Transverse colon (tissue), 4 donors: ENCODE data around the gene KAT2A. TPM values are rescaled to one million over a fixed set of nuclear protein-coding genes. Genes with fewer than 3 reads are reported as not detected.
A peak's percentile ranks its signal among the peaks of the same experiment; 100 is the strongest.

ENCODE experiments used
- DNase-seq: peaks from one replicate; pipeline ENCODE4 v3.0.0-alpha.2; 2019
- H3K27ac ChIP-seq, 4 donors: fragments of 200-600 bp; sonication (generic); 2 replicates each; pipeline ENCODE4 v1.5.1; 2016 to 2018; ENCODE audit warnings: inconsistent platforms in 4 of 4
- H3K27me3 ChIP-seq: fragments of 200-600 bp; sonication (generic); 2 replicates; pipeline ENCODE4 v1.5.1; 2017; ENCODE audit warnings: inconsistent platforms
- H3K36me3 ChIP-seq, 4 donors: fragments of 200-600 bp; sonication (generic); 2 replicates each; pipeline ENCODE4 v1.5.1; 2017 to 2019; ENCODE audit warnings: inconsistent platforms in 4 of 4
- H3K4me1 ChIP-seq, 4 donors: fragments of 200-600 bp; sonication (generic); 2 replicates each; pipeline ENCODE4 v1.5.1; 2017 to 2020; ENCODE audit warnings: inconsistent platforms in 4 of 4
- H3K4me3 ChIP-seq, 4 donors: fragments of 200-600 bp; sonication (generic); 1 replicate in 1 of 4; 2 replicates in 3 of 4; pipeline versions ENCODE4 v1.5.1 to v1.6.1; 2017 to 2019; ENCODE audit warnings: inconsistent platforms in 4 of 4
- H3K9me3 ChIP-seq, 2 donors: fragments of 200-600 bp; sonication (generic); 2 replicates each; pipeline ENCODE4 v1.5.1; 2017 to 2019; ENCODE audit warnings: inconsistent platforms in 2 of 2
- EP300 ChIP-seq: sonication (generic); formaldehyde crosslinking; IDR thresholded peaks from one replicate; pipeline ENCODE4 v1.6.1; 2017; ENCODE audit warnings: antibody characterized with exemption, low read depth
- POLR2A ChIP-seq: fragments of 450-650 bp; IDR thresholded peaks from one replicate; pipeline ENCODE4 v1.6.1; 2016; ENCODE audit warnings: antibody characterized with exemption, mild to moderate bottlenecking, moderate library complexity
- POLR2AphosphoS5 ChIP-seq, 3 donors: sonication (generic); formaldehyde crosslinking; IDR thresholded peaks; one replicate each; pipeline ENCODE4 v1.6.1; 2016; ENCODE audit warnings: antibody characterized with exemption in 3 of 3
- WGBS, 2 donors: methylation state at CpG; one replicate each; pipeline ENCODE4 v1.1.5; 2018; ENCODE audit warnings: low coverage in 1 of 2; 5-methylcytosine and 5-hydroxymethylcytosine counted together
- in situ Hi-C, 4 donors: fragments of 200-750 bp; cut with MboI; loops; one replicate each; pipeline versions ENCODE4 v1.15.0 to v1.15.1; 2017; ENCODE audit warnings: low sequenced_read_pairs in 3 of 4, low pct_ligation_motif_present in 1 of 4, low pct_unique_long_range_greater_than_20kb in 1 of 4
- intact Hi-C: fragments of 100-400 bp; cut with DNase I; formaldehyde crosslinking; loops from one replicate; pipeline ENCODE4 v1.15.1; 2023; ENCODE audit warnings: low total_unique reads
- total RNA-seq, 4 donors: library from RNA; depleted of rRNA; stranded (reverse); fragments of >200 nt; gene quantifications; one replicate each; pipeline ENCODE4 v1.1.0, GENCODE V29; 2016
- TF ChIP-seq, protein P1 (sequence below), 5 experiments: fragments of 200-600 bp in 3 of 5; fragments of 450-650 bp in 2 of 5; sonication (generic) in 3 of 5; IDR thresholded peaks; 1 replicate in 2 of 5; 2 replicates in 3 of 5; pipeline ENCODE4 v1.5.1; 2016 to 2017; ENCODE audit warnings: antibody characterized with exemption in 5 of 5, inconsistent platforms in 3 of 5, mild to moderate bottlenecking in 2 of 5, moderate library complexity in 1 of 5

The KAT2A gene
- total RNA-seq, 4 donors from 2014 or later = 16.9 to 154 (median 48.9) TPM

- in situ Hi-C loops (loop anchor here in 2 of 4 donors (5.0 to 10.0 kb wide), 2 partner anchors 92 to 149 kb away; partner anchors contain the start of genes CNP (in 2 of the 2) and NKIRAS2 (in 1 of the 2)), intact Hi-C loops (loop anchor here (5.0 kb wide), 1 partner anchor 87 kb away; no protein-coding TSS in a partner anchor)
- Histone ChIP-seq H3K9me3 (no peaks in the 10 kb centered on the region), H3K36me3 (no peaks in the 10 kb centered on the region), H3K27me3 (no peaks in the 10 kb centered on the region), H3K27ac (no peak overlapping the region), H3K4me3 (no peak overlapping the region), H3K4me1 (peaks cover 17 to 24% (median 18%) of the 10 kb centered on the region in 4 donors)
- no peak for DNase-seq
- TF ChIP-seq POLR2AphosphoS5 (IDR thresholded peaks at IDR 0.05) (no peak), POLR2A (no peak), EP300 (no peak)
- TF ChIP-seq, protein P1, sequence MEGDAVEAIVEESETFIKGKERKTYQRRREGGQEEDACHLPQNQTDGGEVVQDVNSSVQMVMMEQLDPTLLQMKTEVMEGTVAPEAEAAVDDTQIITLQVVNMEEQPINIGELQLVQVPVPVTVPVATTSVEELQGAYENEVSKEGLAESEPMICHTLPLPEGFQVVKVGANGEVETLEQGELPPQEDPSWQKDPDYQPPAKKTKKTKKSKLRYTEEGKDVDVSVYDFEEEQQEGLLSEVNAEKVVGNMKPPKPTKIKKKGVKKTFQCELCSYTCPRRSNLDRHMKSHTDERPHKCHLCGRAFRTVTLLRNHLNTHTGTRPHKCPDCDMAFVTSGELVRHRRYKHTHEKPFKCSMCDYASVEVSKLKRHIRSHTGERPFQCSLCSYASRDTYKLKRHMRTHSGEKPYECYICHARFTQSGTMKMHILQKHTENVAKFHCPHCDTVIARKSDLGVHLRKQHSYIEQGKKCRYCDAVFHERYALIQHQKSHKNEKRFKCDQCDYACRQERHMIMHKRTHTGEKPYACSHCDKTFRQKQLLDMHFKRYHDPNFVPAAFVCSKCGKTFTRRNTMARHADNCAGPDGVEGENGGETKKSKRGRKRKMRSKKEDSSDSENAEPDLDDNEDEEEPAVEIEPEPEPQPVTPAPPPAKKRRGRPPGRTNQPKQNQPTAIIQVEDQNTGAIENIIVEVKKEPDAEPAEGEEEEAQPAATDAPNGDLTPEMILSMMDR (IDR thresholded peaks at IDR 0.05) = no peak
- 91 to 100% methylated on average over 3 to 9 of the region's 9 CpGs for WGBS, 2 donors
Measured at GRCh38 chr17:42114118-42114517, 7.0 kb downstream of the KAT2A start.

DNA sequence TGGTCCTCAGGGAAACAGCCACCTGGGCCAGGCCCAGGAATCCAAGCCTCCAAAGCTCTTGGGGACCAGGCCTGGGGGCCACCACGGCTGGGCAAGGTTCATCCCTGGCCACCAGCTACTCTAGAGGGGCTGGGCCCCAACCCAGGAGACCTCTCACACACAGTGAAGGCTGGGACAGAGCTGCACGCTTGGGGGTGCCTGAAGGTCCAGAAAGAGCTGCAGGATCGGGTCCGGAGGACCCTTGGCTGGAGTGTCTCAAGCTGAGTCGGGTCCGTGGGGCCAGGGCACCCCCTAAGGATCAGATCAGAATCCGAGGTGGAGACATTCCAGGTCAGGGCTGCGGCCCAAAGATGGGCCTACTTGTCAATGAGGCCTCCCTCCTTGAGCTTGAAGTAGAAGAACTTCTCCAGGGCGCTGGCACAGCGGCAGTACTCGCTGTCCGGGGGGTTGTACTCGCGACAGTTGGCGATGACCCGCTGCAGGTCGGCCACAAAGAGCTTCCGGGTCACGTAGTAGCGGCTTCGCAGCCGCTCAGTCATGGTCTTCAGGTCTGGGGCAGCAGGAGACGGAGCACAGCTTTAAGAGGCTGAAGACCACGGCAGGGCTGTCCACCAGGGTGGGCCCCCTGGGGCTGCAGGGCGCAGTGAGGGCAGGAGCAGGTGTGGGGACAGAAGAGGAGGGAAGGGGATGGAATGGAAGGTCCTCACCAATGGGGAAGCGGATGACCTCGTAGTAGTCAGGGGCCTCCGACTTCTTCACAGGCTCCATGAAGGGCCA, 7.7 kb downstream of the KAT2A start:
- intact Hi-C loops (loop anchor here (5.0 kb wide), 1 partner anchor 86 kb away; no protein-coding TSS in a partner anchor), in situ Hi-C loops (loop anchor here in 2 of 4 donors (5.0 to 10.0 kb wide), 2 partner anchors 91 to 149 kb away; partner anchors contain the start of genes CNP (in 2 of the 2) and NKIRAS2 (in 1 of the 2))
- no peak for TF ChIP-seq POLR2AphosphoS5 (IDR thresholded peaks at IDR 0.05)
- TF ChIP-seq, protein P1 (IDR thresholded peaks at IDR 0.05) = no peak
- TF ChIP-seq EP300 = no peak
- no peak for TF ChIP-seq POLR2A
- H3K36me3 ChIP-seq = no peaks in the 10 kb centered on the region
- 89 to 93% methylated on average over 12 to 28 of the region's 28 CpGs for WGBS, 2 donors
- H3K27ac ChIP-seq = peak overlapping the region; percentile 93 to 98 (median 94)
- no peak for DNase-seq
- no peak overlapping the region for H3K4me3 ChIP-seq
- H3K9me3 ChIP-seq = no peaks in the 10 kb centered on the region
- peaks cover 17 to 24% (median 18%) of the 10 kb centered on the region in 4 donors for H3K4me1 ChIP-seq
- no peaks in the 10 kb centered on the region for H3K27me3 ChIP-seq

GRCh38 chr17:42112552-42113176, 8.5 kb downstream of the KAT2A start, which contains the start of gene DHX58:
Gene DHX58 (minus strand): TSS chr17:42112714. CDS start chr17:42111892, 822 bp downstream.
- TF ChIP-seq EP300 = no peak
- TF ChIP-seq, protein P1 (IDR thresholded peaks at IDR 0.05) = no peak
- TF ChIP-seq POLR2AphosphoS5 (IDR thresholded peaks at IDR 0.05) = peak; percentile 58 to 87 (median 81)
- TF ChIP-seq POLR2A = peak; percentile 68
- 1% methylated on average over 10 of the region's 10 CpGs; no CpG with 5 or more reads in 1 of the 2 donors for WGBS, 2 donors
- DNase-seq = peak; percentile 85
- Histone ChIP-seq H3K4me1 (peaks cover 17 to 24% (median 18%) of the 10 kb centered on the region in 4 donors), H3K4me3 (peak within 1 kb of the TSS; percentile 40 to 65 (median 45)), H3K27me3 (no peaks in the 10 kb centered on the region), H3K27ac (peak within 1 kb of the TSS; percentile 93 to 98 (median 94)), H3K36me3 (no peaks in the 10 kb centered on the region), H3K9me3 (no peaks in the 10 kb centered on the region)
- intact Hi-C loops = loop anchor here (5.0 kb wide), 1 partner anchor 85 kb away; no protein-coding TSS in a partner anchor
- in situ Hi-C loops = loop anchor here in 2 of 4 donors (5.0 to 10.0 kb wide), 2 partner anchors 90 to 148 kb away; partner anchors contain the start of genes CNP (in 2 of the 2) and NKIRAS2 (in 1 of the 2)
